ENCODE data around the gene SCN1B. TPM values are rescaled to one million over a fixed set of nuclear protein-coding genes. Genes with fewer than 3 reads are reported as not detected.
"Not testable (repeated sequence)": the region's sequence is repeated elsewhere in the genome, so short reads cannot be mapped to it uniquely, and the experiment has no call there.

SCN1B gene
- total RNA-seq, 2 experiments from 2014 or later = 0.83 to 0.89 TPM

DNA sequence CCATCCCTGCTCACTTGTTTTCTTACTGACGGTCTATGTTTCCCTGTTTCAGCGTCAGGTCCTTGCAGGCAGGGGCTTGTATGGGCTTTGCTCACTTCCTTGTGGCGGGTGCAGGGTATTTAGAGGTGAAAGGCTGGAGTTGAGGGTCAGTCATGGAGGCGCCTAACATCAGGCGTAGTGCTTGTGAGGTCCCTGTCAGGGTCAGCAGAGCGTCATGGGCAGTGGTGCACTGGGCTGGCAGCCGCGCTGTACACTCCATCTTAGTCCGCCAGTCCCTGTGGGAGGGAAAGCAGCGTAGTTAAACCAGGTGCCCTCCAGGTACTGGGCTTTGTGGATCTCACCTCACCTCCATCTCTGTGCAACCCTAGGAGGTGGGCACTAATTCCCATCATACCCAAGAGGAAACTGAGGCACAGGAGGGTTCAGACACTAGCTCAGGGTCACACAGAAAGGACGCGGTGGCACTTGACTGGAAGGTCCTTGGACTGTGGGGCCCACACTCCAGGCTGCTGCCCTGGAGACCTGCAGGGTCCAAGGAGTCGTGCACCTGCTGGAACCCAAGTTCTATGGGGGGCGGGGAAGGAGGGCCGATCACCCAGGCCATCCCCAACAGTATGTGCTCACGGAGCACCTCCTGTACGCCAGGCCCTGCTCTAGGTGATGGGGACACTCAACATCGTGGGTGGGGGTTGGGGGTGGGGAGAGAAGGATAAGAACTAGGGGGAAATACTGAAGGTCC, 25.6 kb upstream of the SCN1B start:
- no peak for DNase-seq
- Mint-ChIP-seq H3K27ac (peak overlapping the region; percentile 50), H3K4me3 (no peak overlapping the region), H3K36me3 (ENCODE audit: low read depth) (peaks cover 38% of the 10 kb centered on the region), H3K27me3 (ENCODE audit: low read depth) (no peaks in the 10 kb centered on the region), H3K9me3 (no peaks in the 10 kb centered on the region), H3K4me1 (ENCODE audit: low read depth) (peaks cover 52% of the 10 kb centered on the region)
- intact Hi-C loops (cut with micrococcal nuclease) = loop anchor here (5.0 kb wide), 2 partner anchors 77 to 327 kb away; partner anchors contain the start of genes SCGB2B2, ZNF30 and ZNF302
- CTCF ChIA-PET = interaction anchor here (0.6 to 4.6 kb wide), 2 partner anchors 12 to 31 kb away, joined by 4 to 25 read pairs; no protein-coding TSS in a partner anchor

DNA sequence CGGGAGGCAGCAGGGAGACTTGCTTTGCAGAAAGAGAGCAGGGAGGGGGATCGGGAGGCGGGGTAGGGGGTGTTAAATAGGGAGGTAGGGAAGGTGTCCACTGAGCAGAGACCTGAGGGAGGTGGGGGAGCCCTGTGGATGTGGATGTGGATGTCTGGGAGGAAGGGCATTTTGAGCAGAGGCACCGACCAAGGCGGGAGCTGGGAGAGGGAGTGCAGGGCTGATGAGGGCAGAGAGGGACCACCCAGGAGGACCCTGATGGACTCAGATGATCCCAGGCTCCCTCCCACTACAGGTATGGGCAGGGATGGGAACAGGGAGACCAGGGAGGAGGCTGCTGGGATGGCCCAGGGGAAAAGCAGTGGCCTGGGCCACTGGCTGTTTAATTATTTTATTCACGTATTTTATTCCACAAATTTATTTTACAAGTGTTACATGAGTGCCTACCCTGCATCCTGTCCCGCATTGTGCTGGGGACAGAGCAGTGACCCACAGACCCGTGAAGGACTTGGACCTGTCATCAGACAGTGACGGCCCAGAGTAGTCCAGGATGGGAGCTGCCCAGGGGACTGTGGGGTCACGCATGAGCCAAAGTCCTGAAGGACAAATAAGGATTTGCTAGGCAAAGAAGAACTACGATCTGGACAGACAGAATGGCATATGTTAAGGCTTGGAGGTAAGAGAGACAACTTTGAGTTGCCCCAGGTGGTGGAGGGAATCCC, 24.9 kb upstream of the SCN1B start:
- CTCF ChIA-PET = interaction anchor here (0.6 to 4.6 kb wide), 5 partner anchors 11 to 62 kb away, joined by 3 to 25 read pairs (median 6); no protein-coding TSS in a partner anchor

DNA sequence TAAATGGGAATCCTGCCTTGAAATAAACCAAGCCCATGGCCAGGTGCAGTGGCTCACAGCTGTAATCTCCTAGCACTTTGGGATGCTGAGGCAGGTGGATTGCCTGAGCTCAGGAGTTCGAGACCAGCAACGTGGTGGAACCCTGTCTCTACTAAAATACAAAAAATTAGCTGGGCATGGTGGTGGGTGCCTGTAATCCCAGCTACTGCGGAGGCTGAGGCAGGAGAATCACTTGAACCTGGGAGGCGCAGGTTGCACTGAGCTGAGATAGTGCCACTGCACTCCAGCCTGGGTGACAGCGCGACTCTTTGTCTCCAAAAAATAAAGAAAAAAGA, 24.3 kb upstream of the SCN1B start:
- intact Hi-C loops (cut with micrococcal nuclease); H3K9me3 Mint-ChIP-seq; H3K4me3 Mint-ChIP-seq; DNase-seq; H3K27ac Mint-ChIP-seq; H3K27me3 Mint-ChIP-seq (ENCODE audit: low read depth): not testable (repeated sequence)
- peaks cover 60% of the 10 kb centered on the region for H3K4me1 Mint-ChIP-seq (ENCODE audit: low read depth)
- peaks cover 41% of the 10 kb centered on the region for H3K36me3 Mint-ChIP-seq (ENCODE audit: low read depth)
- CTCF ChIA-PET = interaction anchor here (1.5 to 2.0 kb wide), 3 partner anchors 20 to 61 kb away, joined by 3 to 8 read pairs (median 6); no protein-coding TSS in a partner anchor

More for the DNA sequence above, 24.9 kb upstream of the SCN1B start:
- Mint-ChIP-seq H3K4me3 (no peak overlapping the region), H3K27me3 (ENCODE audit: low read depth) (no peaks in the 10 kb centered on the region), H3K27ac (no peak overlapping the region), H3K9me3 (no peaks in the 10 kb centered on the region), H3K4me1 (ENCODE audit: low read depth) (peaks cover 56% of the 10 kb centered on the region), H3K36me3 (ENCODE audit: low read depth) (peaks cover 40% of the 10 kb centered on the region)
- no peak for DNase-seq
- intact Hi-C loops (cut with micrococcal nuclease) = no loop called here

DNA sequence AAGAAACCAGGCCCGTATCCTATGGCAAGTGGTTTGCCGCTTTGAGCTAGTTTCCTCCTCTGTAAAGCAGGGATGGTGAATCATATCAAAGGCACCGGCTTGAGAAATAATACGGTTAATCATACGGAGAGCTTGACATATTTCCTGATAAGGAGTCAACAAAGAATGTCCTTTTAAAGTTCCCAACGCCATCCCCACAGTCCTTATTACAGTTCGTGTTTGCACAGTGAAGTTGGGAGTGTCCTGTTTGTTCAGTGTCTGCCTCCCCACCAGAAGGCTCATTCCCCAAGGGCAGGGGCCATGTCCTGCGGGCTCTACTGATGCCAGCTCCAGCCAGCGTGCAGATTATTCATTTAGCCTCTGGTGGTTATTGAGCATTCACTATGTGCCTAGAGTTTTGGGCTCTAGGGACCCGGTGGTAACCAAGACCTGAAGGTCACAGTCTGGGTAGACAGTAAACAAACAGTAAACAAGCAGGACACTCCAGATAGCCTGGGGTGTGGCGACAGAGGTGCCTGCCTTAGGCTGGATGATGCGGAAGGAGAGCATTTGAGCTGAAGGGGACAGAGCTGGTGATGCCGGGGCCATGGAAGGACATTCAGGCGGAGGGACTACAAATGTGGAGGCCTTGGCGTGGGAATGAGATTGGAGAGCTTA, 23.8 kb upstream of the SCN1B start:
- Mint-ChIP-seq H3K27ac (peak overlapping the region; percentile 46), H3K9me3 (no peaks in the 10 kb centered on the region), H3K4me3 (no peak overlapping the region), H3K4me1 (ENCODE audit: low read depth) (peaks cover 65% of the 10 kb centered on the region), H3K27me3 (ENCODE audit: low read depth) (no peaks in the 10 kb centered on the region), H3K36me3 (ENCODE audit: low read depth) (peaks cover 36% of the 10 kb centered on the region)
- intact Hi-C loops (cut with micrococcal nuclease) = no loop called here
- CTCF ChIA-PET = interaction anchor here (1.5 to 2.0 kb wide), 3 partner anchors 21 to 60 kb away, joined by 3 to 8 read pairs (median 6); no protein-coding TSS in a partner anchor
- no peak for DNase-seq

DNA sequence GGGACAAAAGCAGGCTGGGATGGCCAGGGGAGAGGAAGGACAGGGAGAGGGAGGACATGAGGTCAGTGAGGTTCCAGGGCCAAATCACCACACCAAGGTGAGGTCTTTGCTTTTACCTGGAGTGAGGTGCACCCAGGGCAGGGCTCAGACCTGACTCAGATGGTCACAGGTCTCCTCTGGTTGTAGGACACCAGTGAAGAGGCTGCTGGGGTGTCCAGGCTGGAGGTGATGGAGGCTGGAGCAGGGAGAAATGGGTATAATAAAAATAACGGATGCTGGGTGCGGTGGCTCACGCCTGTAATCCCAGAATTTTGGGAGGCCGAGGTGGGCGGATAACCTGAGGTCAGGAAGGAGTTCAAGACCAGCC, 23.3 kb upstream of the SCN1B start:
- intact Hi-C loops (cut with micrococcal nuclease) = no loop called here
- Mint-ChIP-seq H3K27me3 (ENCODE audit: low read depth) (no peaks in the 10 kb centered on the region), H3K9me3 (no peaks in the 10 kb centered on the region), H3K4me3 (no peak overlapping the region), H3K27ac (peak overlapping the region; percentile 46), H3K36me3 (ENCODE audit: low read depth) (peaks cover 31% of the 10 kb centered on the region), H3K4me1 (ENCODE audit: low read depth) (peaks cover 65% of the 10 kb centered on the region)
- DNase-seq = no peak
- CTCF ChIA-PET = interaction anchor here (1.5 to 2.0 kb wide), 3 partner anchors 21 to 60 kb away, joined by 3 to 8 read pairs (median 6); no protein-coding TSS in a partner anchor

DNA sequence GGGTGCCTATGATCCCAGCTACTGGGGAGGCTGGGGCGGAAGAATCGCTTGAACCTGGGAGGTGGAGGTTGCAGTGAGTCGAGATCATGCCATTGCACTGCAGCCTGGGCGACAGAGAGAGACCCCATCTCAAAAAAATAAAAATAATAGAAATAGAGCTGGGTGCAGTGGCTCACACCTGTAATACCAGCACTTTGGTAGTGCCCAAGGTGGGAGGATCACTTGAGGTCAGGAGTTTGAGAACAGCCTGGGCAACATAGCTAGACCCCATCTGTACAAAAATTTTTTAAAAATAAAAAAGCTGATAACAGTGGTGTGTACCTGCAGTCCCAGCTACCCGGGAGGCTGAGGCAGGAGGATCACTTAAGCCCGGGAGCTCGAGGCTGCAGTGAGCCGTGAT, 22.8 kb upstream of the SCN1B start:
- DNase-seq; H3K27me3 Mint-ChIP-seq (ENCODE audit: low read depth); intact Hi-C loops (cut with micrococcal nuclease); H3K27ac Mint-ChIP-seq; H3K4me3 Mint-ChIP-seq; H3K9me3 Mint-ChIP-seq: not testable (repeated sequence)
- H3K4me1 Mint-ChIP-seq (ENCODE audit: low read depth) = peaks cover 65% of the 10 kb centered on the region
- H3K36me3 Mint-ChIP-seq (ENCODE audit: low read depth) = peaks cover 29% of the 10 kb centered on the region
- CTCF ChIA-PET = interaction anchor here (1.3 to 2.0 kb wide), 2 partner anchors 34 to 37 kb away, joined by 4 to 8 read pairs; no protein-coding TSS in a partner anchor

DNA sequence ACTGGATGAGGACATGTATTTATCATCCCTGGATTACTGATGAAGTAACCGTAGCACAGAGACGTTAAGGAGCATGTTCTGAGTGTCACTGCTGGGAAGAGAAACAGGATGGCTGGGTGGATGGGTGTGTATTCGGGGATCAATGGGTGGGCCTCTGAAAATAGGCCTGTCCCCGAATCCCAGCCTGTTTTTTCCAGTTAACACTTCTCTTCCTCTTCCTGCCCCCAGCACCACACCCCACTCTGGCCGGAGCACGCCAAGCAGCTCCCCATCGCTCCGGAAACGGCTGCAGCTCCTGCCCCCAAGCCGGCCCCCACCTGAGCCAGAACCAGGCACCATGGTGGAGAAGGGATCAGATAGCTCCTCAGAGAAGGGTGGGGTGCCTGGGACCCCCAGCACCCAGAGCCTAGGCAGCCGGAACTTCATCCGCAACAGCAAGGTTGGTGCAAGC, 21.4 kb upstream of the SCN1B start:
- peaks cover 65% of the 10 kb centered on the region for H3K4me1 Mint-ChIP-seq (ENCODE audit: low read depth)
- CTCF ChIA-PET = no interaction called here
- H3K4me3 Mint-ChIP-seq = no peak overlapping the region
- H3K27me3 Mint-ChIP-seq (ENCODE audit: low read depth) = no peaks in the 10 kb centered on the region
- intact Hi-C loops (cut with micrococcal nuclease) = no loop called here
- H3K9me3 Mint-ChIP-seq = no peaks in the 10 kb centered on the region
- H3K36me3 Mint-ChIP-seq (ENCODE audit: low read depth) = peaks cover 34% of the 10 kb centered on the region
- DNase-seq = no peak
- H3K27ac Mint-ChIP-seq = peak overlapping the region; percentile 30

DNA sequence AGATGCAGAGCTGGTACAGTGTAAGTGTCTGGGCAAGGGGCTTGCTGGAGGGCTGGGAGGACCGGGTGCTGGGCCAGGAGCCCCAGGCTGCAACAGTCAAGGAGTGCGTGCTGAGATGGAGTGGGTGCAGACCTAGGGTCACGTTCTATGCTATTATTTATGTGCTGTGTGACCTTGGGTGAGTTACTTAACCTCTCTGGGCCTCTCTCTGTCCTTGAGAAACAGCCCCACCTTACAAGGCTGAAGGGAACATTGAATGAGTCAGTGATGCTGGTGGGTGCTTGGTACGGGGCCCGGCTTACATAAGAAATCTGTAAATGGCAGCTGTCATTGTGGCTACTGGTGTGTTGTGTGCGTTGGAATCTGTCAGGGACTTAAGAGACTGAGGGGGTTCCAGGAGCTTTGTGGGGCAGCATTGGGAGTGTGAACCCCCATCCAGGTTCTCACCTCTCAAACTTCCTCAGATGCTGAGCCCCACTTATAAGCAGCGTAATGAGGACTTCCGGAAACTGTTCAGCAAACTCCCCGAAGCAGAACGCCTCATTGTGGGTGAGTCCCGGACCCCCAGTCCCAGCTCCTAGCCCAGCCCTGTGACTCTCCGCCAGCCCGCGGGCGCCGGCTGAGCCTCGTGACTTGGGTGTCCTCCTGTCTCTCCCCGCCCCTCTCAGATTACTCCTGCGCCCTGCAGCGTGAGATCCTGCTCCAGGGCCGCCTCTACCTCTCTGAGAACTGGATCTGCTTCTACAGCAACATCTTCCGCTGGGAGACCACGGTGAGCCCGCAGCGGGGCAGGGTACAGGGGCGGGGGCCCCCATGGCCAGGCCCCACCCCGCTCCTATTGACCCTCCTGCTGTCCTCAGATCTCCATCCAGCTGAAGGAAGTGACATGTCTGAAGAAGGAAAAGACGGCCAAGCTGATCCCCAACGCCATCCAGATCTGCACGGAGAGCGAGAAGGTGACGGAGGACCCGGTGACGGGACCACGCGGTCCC, 20.6 kb upstream of the SCN1B start:
- CTCF ChIA-PET = interaction anchor here (8.4 kb wide), 1 partner anchor 38 kb away, joined by 110 read pairs; no protein-coding TSS in a partner anchor
- Mint-ChIP-seq H3K27ac (peak overlapping the region; percentile 90), H3K4me1 (ENCODE audit: low read depth) (peaks cover 66% of the 10 kb centered on the region), H3K27me3 (ENCODE audit: low read depth) (no peaks in the 10 kb centered on the region), H3K4me3 (no peak overlapping the region), H3K36me3 (ENCODE audit: low read depth) (peaks cover 36% of the 10 kb centered on the region), H3K9me3 (no peaks in the 10 kb centered on the region)
- DNase-seq = no peak
- intact Hi-C loops (cut with micrococcal nuclease) = loop anchor here (5.0 kb wide), 1 partner anchor 372 kb away; no protein-coding TSS in a partner anchor

DNA sequence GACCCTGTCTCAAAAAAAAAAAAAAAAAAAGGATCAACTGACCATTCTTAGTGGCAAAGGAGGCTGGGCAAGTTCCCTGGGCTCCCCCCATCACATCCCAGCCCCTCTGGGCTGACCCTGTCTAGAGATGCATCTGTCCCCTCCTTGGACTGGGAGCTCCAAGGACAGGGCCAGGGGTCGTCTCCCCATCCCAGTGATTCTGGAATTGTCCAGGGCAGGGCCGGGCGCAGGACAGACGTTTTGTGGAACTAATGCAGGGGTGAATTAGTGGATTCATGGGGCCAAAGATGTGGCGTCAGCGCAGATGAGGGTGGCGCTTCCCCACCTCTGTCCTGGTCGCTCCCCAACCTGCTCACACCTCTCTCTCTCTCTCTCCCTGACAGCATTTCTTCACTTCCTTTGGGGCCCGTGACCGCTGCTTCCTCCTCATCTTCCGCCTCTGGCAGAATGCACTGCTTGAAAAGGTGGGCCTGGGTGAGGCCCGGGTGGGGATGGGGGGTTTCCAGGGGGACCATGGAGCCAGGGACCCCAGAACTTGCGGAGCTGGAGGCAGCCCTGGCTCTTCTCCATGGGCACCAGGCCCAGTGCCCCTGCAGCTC, 19.1 kb upstream of the SCN1B start:
- Mint-ChIP-seq H3K27ac (peak overlapping the region; percentile 90), H3K27me3 (ENCODE audit: low read depth) (no peaks in the 10 kb centered on the region), H3K4me3 (no peak overlapping the region), H3K36me3 (ENCODE audit: low read depth) (peaks cover 43% of the 10 kb centered on the region), H3K4me1 (ENCODE audit: low read depth) (peaks cover 65% of the 10 kb centered on the region), H3K9me3 (no peaks in the 10 kb centered on the region)
- DNase-seq = peak; percentile 28
- CTCF ChIA-PET = interaction anchor here (2.1 to 8.4 kb wide), 2 partner anchors 10 to 40 kb away, joined by 13 to 110 read pairs; partner anchors contain the start of gene GRAMD1A
- intact Hi-C loops (cut with micrococcal nuclease) = loop anchor here (5.0 kb wide), 1 partner anchor 374 kb away; no protein-coding TSS in a partner anchor

DNA sequence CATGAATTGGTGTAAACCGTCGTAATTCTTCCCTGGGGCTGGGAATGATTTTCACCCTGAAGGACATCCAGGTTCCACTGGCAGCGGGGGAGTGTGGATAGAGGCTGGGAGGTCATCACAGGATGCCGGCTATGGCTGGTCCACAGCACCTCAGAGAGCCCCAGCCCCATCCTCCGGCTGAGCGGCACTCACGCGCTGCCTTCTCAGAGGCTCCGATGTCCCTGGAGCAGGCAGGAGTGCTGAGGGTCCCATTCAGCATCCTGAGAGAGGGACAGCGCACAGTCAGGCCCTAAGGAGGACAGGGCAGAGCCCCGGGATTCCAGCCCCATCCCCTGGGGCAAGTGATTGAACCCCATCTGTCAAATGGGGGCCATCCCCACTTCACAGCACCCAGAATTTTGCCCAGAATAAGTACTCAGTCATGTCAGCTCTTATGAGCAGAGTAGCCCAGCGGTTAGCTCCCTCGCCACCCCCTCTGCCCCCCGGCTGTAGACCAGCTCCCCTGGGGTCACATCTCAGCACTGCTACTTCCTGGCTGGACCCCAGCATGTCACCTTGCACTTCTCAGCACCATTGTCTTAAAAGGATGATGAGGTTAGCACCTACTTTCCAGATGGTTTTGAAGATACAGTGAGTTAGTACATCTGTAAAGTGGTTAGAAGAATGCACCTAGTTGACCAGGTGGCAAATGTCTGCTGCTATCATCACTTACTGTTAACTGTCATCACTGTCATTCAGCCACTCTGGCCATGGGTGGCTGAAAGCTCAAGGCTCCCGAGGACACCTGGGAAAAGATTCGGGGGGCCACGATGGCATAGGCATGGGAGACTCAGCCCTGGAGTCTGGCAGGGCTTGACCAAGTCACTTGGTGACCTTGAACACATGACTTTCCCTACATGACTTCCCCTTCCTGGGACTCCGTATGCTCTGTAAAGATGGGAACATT, 18.3 kb upstream of the SCN1B start:
- no peak for DNase-seq
- Mint-ChIP-seq H3K9me3 (no peaks in the 10 kb centered on the region), H3K27ac (peak overlapping the region; percentile 90), H3K4me3 (no peak overlapping the region), H3K27me3 (ENCODE audit: low read depth) (no peaks in the 10 kb centered on the region), H3K4me1 (ENCODE audit: low read depth) (peaks cover 59% of the 10 kb centered on the region), H3K36me3 (ENCODE audit: low read depth) (peaks cover 37% of the 10 kb centered on the region)
- CTCF ChIA-PET = interaction anchor here (0.6 to 8.4 kb wide), 12 partner anchors 9 to 49 kb away, joined by 3 to 110 read pairs (median 4); partner anchors contain the start of gene GRAMD1A
- intact Hi-C loops (cut with micrococcal nuclease) = loop anchor here (5.0 kb wide), 1 partner anchor 375 kb away; no protein-coding TSS in a partner anchor

Data from activated naive CD4-positive, alpha-beta T cell treated with anti-CD3 and anti-CD28 coated beads for 36 hours (primary cell).